GM23338 (cell line): ENCODE measurements around the gene PTP4A2. TPM values are rescaled to one million over a fixed set of nuclear protein-coding genes. Genes with fewer than 3 reads are reported as not detected.

ENCODE experiments used
- ATAC-seq: fragments of 200-7000 bp; cut with Tn5 transposase; 3 replicates; pipeline ENCODE4 v1.9.1; 2020
- DNase-seq: peaks from one replicate; pipeline ENCODE4 v3.0.0-alpha.2; 2015; ENCODE audit warnings: low spot score
- H2AFZ ChIP-seq: fragments of 200-600 bp; sonication (generic); 2 replicates; pipeline ENCODE4 v1.8.0; 2016; ENCODE audit warnings: antibody characterized with exemption, mild to moderate bottlenecking, moderate library complexity
- H3F3A ChIP-seq: fragments of 200-600 bp; sonication (generic); replicated peaks from 2 replicates; pipeline ENCODE4 v1.8.0; 2017; ENCODE audit warnings: antibody characterized with exemption, mixed run types, low read depth
- H3K27ac ChIP-seq: fragments of 200-600 bp; sonication (generic); 2 replicates; pipeline ENCODE4 v1.6.1; 2016; ENCODE audit warnings: low read depth
- H3K27me3 ChIP-seq: fragments of 200-600 bp; sonication (generic); 2 replicates; pipeline ENCODE4 v1.8.0; 2016; ENCODE audit warnings: mild to moderate bottlenecking, mixed run types, moderate library complexity; ENCODE audit not compliant: insufficient read depth
- H3K36me3 ChIP-seq: fragments of 200-600 bp; sonication (generic); 2 replicates; pipeline ENCODE4 v1.8.0; 2016; ENCODE audit warnings: mild to moderate bottlenecking; ENCODE audit not compliant: insufficient read depth
- H3K4me1 ChIP-seq: fragments of 200-600 bp; sonication (generic); 2 replicates; pipeline ENCODE4 v1.8.0; 2016; ENCODE audit warnings: mild to moderate bottlenecking, moderate library complexity; ENCODE audit not compliant: insufficient read depth
- H3K4me2 ChIP-seq: fragments of 200-600 bp; sonication (generic); 2 replicates; pipeline ENCODE4 v1.7.1; 2017; ENCODE audit warnings: mixed run types
- H3K4me3 ChIP-seq: fragments of 200-600 bp; sonication (generic); 2 replicates; pipeline ENCODE4 v1.6.1; 2016; ENCODE audit warnings: mixed run types
- H3K79me2 ChIP-seq: fragments of 200-600 bp; sonication (generic); replicated peaks from 2 replicates; pipeline ENCODE4 v1.8.0; 2017; ENCODE audit warnings: mild to moderate bottlenecking; ENCODE audit not compliant: insufficient read depth
- H3K9me2 ChIP-seq: fragments of 200-600 bp; sonication (generic); 2 replicates; pipeline ENCODE4 v1.8.0; 2017; ENCODE audit not compliant: insufficient read depth
- H4K20me1 ChIP-seq: fragments of 200-600 bp; sonication (generic); replicated peaks from 2 replicates; pipeline ENCODE4 v1.8.0; 2017; ENCODE audit warnings: mild to moderate bottlenecking; ENCODE audit not compliant: insufficient read depth
- H3K27ac Mint-ChIP-seq: 2 replicates; pipeline ENCODE4 v1.8.0; 2020; ENCODE audit warnings: inconsistent platforms, mild to moderate bottlenecking, moderate library complexity, mixed read lengths
- H3K27me3 Mint-ChIP-seq: 3 replicates; pipeline ENCODE4 v1.8.0; 2022; ENCODE audit warnings: low read depth, mild to moderate bottlenecking, moderate library complexity, mixed read lengths, inconsistent platforms; ENCODE audit not compliant: insufficient read depth, poor library complexity
- H3K36me3 Mint-ChIP-seq: 3 replicates; pipeline ENCODE4 v1.8.0; 2021; ENCODE audit warnings: low read depth, mild to moderate bottlenecking, inconsistent platforms, moderate library complexity, mixed read lengths
- H3K4me1 Mint-ChIP-seq: 3 replicates; pipeline ENCODE4 v1.8.0; 2020; ENCODE audit warnings: mild to moderate bottlenecking, inconsistent platforms, mixed read lengths
- H3K4me3 Mint-ChIP-seq: 3 replicates; pipeline ENCODE4 v1.8.0; 2021; ENCODE audit warnings: moderate library complexity, mild to moderate bottlenecking, inconsistent platforms, mixed read lengths
- H3K9me3 Mint-ChIP-seq: 3 replicates; pipeline ENCODE4 v1.8.0; 2020; ENCODE audit warnings: moderate library complexity, mild to moderate bottlenecking, inconsistent platforms, mixed read lengths
- CREB1 ChIP-seq: fragments of 250-450 bp; sonication (Bioruptor Pico); IDR thresholded peaks from 2 replicates; pipeline ENCODE4 v1.5.0; 2020; ENCODE audit warnings: low read depth, mild to moderate bottlenecking, moderate library complexity
- NANOG ChIP-seq: IDR thresholded peaks from 2 replicates; pipeline ENCODE4 v1.6.1; 2016; ENCODE audit warnings: antibody characterized with exemption, borderline replicate concordance
- POLR2AphosphoS5 ChIP-seq: IDR thresholded peaks from 2 replicates; pipeline ENCODE4 v1.6.1; 2016; ENCODE audit warnings: antibody characterized with exemption, low read depth
- ZNF114 ChIP-seq: fragments of 250-450 bp; sonication (Bioruptor Pico); IDR thresholded peaks from 2 replicates; pipeline ENCODE4 v1.5.0; 2020; ENCODE audit warnings: mild to moderate bottlenecking, moderate library complexity
- ZNF331 ChIP-seq: fragments of 250-450 bp; sonication (Bioruptor Pico); IDR thresholded peaks from 2 replicates; pipeline ENCODE4 v1.5.0; 2020; ENCODE audit warnings: low read depth, mild to moderate bottlenecking, moderate library complexity
- long read RNA-seq: library from polyadenylated mRNA; unstranded; transcript quantifications from one replicate; pipeline ENCODE4 v2.0.0, GENCODE V29; 2020; ENCODE audit not compliant: unreplicated experiment
- polyA plus RNA-seq: library from polyadenylated mRNA; unstranded; fragments of >200 nt; fragmentation: Nextera tagmentation; extraction: Ambion mirVana; gene quantifications from 2 replicates; pipeline ENCODE4 v1.2.1, GENCODE V29; 2016
- total RNA-seq: library from RNA; depleted of rRNA; stranded (reverse); fragments of >200 nt; shearing (Covaris generic); gene quantifications from 2 replicates; pipeline ENCODE4 v1.2.3, GENCODE V29; 2014; rRNA removed
- TF ChIP-seq, protein P1 (sequence below), 2 experiments: fragments of 200-600 bp in 1 of 2; sonication (generic) in 1 of 2; conservative IDR thresholded peaks; 2 replicates each; pipeline versions ENCODE4 v1.5.1 to v1.6.1; 2016 to 2017; ENCODE audit warnings: antibody characterized with exemption in 2 of 2, low read depth in 2 of 2, mild to moderate bottlenecking in 2 of 2, moderate library complexity in 1 of 2
- TF ChIP-seq, protein P2 (sequence below): IDR thresholded peaks from 2 replicates; pipeline ENCODE4 v1.6.1; 2016; ENCODE audit warnings: antibody characterized with exemption
- TF ChIP-seq, protein P3 (sequence below): fragments of 250-450 bp; sonication (Bioruptor Pico); IDR thresholded peaks from 2 replicates; pipeline ENCODE4 v1.5.0; 2020; ENCODE audit warnings: mild to moderate bottlenecking, moderate library complexity

The PTP4A2 gene
- total RNA-seq = 260 and 354 TPM in 2 replicates
- polyA plus RNA-seq = 138 and 153 TPM in 2 replicates
- long read RNA-seq, transcript PTP4A2-221 (6 exons, 3,921 nt) = major isoform, 19 of 29 reads
- long read RNA-seq, partial matches to known transcripts = 0 of 29 reads
- long read RNA-seq, other reads (novel, unspliced or antisense) = 6 of 29 reads

DNA sequence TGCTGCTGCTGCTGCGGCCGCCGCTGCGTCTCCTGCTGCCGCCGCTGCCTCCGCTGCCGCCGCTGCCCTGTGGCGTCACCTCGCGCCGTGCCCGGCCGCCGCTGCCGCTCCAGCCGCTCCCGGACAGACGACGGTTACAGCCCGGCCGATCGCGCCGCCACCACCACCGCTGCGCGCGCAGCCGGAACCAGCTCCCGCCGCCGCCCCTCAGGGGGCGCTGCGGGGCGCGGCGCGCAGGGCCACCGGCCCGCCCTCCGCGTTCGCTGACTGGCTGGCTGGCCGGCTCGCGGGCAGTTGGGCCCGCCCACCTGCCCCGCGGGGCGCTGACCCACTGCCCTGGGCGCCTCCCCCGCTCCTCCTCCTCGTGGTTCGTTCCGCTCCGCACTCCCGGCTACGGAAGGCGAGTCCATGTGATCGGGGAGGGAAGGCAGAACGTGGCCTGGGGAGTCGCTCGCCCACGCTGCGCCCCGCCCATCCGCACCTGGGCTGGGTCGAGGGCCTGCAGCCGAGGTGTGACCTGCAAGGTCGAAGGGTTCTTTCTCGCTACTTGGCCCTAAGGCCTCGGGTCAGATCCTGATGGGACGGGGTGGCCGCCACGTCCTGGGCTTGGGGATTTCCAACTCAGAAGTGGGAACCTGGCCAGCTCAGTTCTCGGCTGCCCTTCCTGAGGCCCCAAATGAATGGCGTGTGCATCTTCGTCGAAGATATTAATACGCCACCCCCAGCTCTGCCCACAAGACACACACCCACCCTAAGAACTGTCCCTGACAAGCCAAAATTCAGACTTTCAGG, at the start of gene PTP4A2:
Gene PTP4A2, minus strand, starts transcription at position 185 of the 792 bp plus-strand sequence. CDS start 19,303 bp downstream, outside the sequence.
- no peaks in the 10 kb centered on the region for H3K36me3 ChIP-seq
- H3K4me1 ChIP-seq = peaks cover 45% of the 10 kb centered on the region
- H3K36me3 Mint-ChIP-seq = peaks cover 7% of the 10 kb centered on the region; the same call in 1 of the 3 replicates
- peaks cover 35% of the 10 kb centered on the region for H4K20me1 ChIP-seq
- peaks cover 50% of the 10 kb centered on the region for H3K4me1 Mint-ChIP-seq
- peak within 1 kb of the TSS; percentile 95 for H3K4me3 Mint-ChIP-seq
- H3K27me3 Mint-ChIP-seq = peaks cover 14% of the 10 kb centered on the region
- TF ChIP-seq ZNF114 (CRISPR knock-in tag) (peak; percentile 83; the same call in 1 of the 2 replicates), NANOG (no peak), POLR2AphosphoS5 (peak; percentile 69), CREB1 (CRISPR knock-in tag) (peak; percentile 80), ZNF331 (CRISPR knock-in tag) (no peak)
- TF ChIP-seq, protein P1, sequence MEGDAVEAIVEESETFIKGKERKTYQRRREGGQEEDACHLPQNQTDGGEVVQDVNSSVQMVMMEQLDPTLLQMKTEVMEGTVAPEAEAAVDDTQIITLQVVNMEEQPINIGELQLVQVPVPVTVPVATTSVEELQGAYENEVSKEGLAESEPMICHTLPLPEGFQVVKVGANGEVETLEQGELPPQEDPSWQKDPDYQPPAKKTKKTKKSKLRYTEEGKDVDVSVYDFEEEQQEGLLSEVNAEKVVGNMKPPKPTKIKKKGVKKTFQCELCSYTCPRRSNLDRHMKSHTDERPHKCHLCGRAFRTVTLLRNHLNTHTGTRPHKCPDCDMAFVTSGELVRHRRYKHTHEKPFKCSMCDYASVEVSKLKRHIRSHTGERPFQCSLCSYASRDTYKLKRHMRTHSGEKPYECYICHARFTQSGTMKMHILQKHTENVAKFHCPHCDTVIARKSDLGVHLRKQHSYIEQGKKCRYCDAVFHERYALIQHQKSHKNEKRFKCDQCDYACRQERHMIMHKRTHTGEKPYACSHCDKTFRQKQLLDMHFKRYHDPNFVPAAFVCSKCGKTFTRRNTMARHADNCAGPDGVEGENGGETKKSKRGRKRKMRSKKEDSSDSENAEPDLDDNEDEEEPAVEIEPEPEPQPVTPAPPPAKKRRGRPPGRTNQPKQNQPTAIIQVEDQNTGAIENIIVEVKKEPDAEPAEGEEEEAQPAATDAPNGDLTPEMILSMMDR (conservative IDR thresholded peaks at IDR 0.05; ENCODE audit: low read depth in 2 of 2) = peak in 1 of 2 experiments; percentile 46; a peak in 2 of 4 replicates
- TF ChIP-seq, protein P2, sequence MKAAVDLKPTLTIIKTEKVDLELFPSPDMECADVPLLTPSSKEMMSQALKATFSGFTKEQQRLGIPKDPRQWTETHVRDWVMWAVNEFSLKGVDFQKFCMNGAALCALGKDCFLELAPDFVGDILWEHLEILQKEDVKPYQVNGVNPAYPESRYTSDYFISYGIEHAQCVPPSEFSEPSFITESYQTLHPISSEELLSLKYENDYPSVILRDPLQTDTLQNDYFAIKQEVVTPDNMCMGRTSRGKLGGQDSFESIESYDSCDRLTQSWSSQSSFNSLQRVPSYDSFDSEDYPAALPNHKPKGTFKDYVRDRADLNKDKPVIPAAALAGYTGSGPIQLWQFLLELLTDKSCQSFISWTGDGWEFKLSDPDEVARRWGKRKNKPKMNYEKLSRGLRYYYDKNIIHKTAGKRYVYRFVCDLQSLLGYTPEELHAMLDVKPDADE = no peak
- TF ChIP-seq, protein P3, sequence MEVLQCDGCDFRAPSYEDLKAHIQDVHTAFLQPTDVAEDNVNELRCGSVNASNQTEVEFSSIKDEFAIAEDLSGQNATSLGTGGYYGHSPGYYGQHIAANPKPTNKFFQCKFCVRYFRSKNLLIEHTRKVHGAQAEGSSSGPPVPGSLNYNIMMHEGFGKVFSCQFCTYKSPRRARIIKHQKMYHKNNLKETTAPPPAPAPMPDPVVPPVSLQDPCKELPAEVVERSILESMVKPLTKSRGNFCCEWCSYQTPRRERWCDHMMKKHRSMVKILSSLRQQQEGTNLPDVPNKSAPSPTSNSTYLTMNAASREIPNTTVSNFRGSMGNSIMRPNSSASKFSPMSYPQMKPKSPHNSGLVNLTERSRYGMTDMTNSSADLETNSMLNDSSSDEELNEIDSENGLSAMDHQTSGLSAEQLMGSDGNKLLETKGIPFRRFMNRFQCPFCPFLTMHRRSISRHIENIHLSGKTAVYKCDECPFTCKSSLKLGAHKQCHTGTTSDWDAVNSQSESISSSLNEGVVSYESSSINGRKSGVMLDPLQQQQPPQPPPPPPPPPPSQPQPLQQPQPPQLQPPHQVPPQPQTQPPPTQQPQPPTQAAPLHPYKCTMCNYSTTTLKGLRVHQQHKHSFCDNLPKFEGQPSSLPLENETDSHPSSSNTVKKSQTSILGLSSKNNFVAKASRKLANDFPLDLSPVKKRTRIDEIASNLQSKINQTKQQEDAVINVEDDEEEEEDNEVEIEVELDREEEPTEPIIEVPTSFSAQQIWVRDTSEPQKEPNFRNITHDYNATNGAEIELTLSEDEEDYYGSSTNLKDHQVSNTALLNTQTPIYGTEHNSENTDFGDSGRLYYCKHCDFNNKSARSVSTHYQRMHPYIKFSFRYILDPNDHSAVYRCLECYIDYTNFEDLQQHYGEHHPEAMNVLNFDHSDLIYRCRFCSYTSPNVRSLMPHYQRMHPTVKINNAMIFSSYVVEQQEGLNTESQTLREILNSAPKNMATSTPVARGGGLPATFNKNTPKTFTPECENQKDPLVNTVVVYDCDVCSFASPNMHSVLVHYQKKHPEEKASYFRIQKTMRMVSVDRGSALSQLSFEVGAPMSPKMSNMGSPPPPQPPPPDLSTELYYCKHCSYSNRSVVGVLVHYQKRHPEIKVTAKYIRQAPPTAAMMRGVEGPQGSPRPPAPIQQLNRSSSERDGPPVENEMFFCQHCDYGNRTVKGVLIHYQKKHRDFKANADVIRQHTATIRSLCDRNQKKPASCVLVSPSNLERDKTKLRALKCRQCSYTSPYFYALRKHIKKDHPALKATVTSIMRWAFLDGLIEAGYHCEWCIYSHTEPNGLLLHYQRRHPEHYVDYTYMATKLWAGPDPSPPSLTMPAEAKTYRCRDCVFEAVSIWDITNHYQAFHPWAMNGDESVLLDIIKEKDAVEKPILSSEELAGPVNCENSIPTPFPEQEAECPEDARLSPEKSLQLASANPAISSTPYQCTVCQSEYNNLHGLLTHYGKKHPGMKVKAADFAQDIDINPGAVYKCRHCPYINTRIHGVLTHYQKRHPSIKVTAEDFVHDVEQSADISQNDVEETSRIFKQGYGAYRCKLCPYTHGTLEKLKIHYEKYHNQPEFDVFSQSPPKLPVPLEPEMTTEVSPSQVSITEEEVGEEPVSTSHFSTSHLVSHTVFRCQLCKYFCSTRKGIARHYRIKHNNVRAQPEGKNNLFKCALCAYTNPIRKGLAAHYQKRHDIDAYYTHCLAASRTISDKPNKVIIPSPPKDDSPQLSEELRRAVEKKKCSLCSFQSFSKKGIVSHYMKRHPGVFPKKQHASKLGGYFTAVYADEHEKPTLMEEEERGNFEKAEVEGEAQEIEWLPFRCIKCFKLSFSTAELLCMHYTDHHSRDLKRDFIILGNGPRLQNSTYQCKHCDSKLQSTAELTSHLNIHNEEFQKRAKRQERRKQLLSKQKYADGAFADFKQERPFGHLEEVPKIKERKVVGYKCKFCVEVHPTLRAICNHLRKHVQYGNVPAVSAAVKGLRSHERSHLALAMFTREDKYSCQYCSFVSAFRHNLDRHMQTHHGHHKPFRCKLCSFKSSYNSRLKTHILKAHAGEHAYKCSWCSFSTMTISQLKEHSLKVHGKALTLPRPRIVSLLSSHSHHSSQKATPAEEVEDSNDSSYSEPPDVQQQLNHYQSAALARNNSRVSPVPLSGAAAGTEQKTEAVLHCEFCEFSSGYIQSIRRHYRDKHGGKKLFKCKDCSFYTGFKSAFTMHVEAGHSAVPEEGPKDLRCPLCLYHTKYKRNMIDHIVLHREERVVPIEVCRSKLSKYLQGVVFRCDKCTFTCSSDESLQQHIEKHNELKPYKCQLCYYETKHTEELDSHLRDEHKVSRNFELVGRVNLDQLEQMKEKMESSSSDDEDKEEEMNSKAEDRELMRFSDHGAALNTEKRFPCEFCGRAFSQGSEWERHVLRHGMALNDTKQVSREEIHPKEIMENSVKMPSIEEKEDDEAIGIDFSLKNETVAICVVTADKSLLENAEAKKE = no peak
- no peaks in the 10 kb centered on the region for H3K9me3 Mint-ChIP-seq
- ATAC-seq (peak; percentile 86), DNase-seq (peak; percentile 98)
- H3K79me2 ChIP-seq = peaks cover 44% of the 10 kb centered on the region
- peaks cover 15% of the 10 kb centered on the region; the same call in 1 of the 2 replicates for H3K27me3 ChIP-seq
- H3K9me2 ChIP-seq = peaks cover 4% of the 10 kb centered on the region; the same call in 1 of the 2 replicates
- peak within 1 kb of the TSS; percentile 67 for H3K27ac Mint-ChIP-seq
- H3K4me3 ChIP-seq = peak within 1 kb of the TSS; percentile 86
- peak within 1 kb of the TSS; percentile 56; the same call in 1 of the 2 replicates for H3K27ac ChIP-seq
- peak within 1 kb of the TSS; percentile 85; the same call in 1 of the 2 replicates for H2AFZ ChIP-seq
- peak within 1 kb of the TSS; percentile 96 for H3K4me2 ChIP-seq
- peaks cover 19% of the 10 kb centered on the region; the same call in 1 of the 2 replicates for H3F3A ChIP-seq
